Upper lobe of left lung (tissue), 6 donors: ENCODE data around the gene KDM4B. TPM values are rescaled to one million over a fixed set of nuclear protein-coding genes. Genes with fewer than 3 reads are reported as not detected.
A peak's percentile ranks its signal among the peaks of the same experiment; 100 is the strongest.

Experiments used
- ATAC-seq, 2 donors: fragments of 200-7000 bp; cut with Tn5 transposase; one replicate each; pipeline ENCODE4 v1.9.1; 2022; ENCODE audit warnings: mild to moderate bottlenecking in 2 of 2, moderate library complexity in 2 of 2; ENCODE audit not compliant: low FRiP score in 2 of 2
- DNase-seq, 2 donors: peaks; one replicate each; pipeline ENCODE4 v3.0.0-alpha.2; 2019 to 2020
- H3K27ac ChIP-seq, 4 donors: fragments of 200-600 bp; sonication (generic); one replicate each; pipeline ENCODE4 v1.5.1; 2016 to 2019
- H3K27me3 ChIP-seq, 4 donors: fragments of 200-600 bp; sonication (generic); one replicate each; pipeline ENCODE4 v1.5.1; 2017 to 2019
- H3K36me3 ChIP-seq, 4 donors: fragments of 200-600 bp; sonication (generic); one replicate each; pipeline ENCODE4 v1.5.1; 2016 to 2019
- H3K4me1 ChIP-seq, 4 donors: fragments of 200-600 bp; sonication (generic); one replicate each; pipeline ENCODE4 v1.5.1; 2018 to 2019
- H3K4me3 ChIP-seq, 4 donors: fragments of 200-600 bp; sonication (generic); one replicate each; pipeline ENCODE4 v1.5.1; 2017 to 2019; ENCODE audit warnings: mild to moderate bottlenecking in 2 of 4, moderate library complexity in 1 of 4
- H3K9me3 ChIP-seq, 4 donors: fragments of 200-600 bp; sonication (generic); one replicate each; pipeline ENCODE4 v1.5.1; 2018 to 2019
- EP300 ChIP-seq, 4 donors: sonication (generic); formaldehyde crosslinking; IDR thresholded peaks; one replicate each; pipeline ENCODE4 v1.5.1; 2017; ENCODE audit warnings: antibody characterized with exemption in 4 of 4, control low read depth in 2 of 4
- POLR2A ChIP-seq, 4 donors: fragments of 450-650 bp; IDR thresholded peaks; one replicate each; pipeline ENCODE4 v1.5.1; 2016 to 2017; ENCODE audit warnings: antibody characterized with exemption in 4 of 4, mild to moderate bottlenecking in 2 of 4
- POLR2AphosphoS5 ChIP-seq, 2 donors: sonication (generic); formaldehyde crosslinking; IDR thresholded peaks; one replicate each; pipeline ENCODE4 v1.5.1; 2017; ENCODE audit warnings: antibody characterized with exemption in 2 of 2
- WGBS, 2 donors: methylation state at CpG; one replicate each; pipeline ENCODE4 v1.1.5; 2017 to 2018; 5-methylcytosine and 5-hydroxymethylcytosine counted together
- total RNA-seq, 6 donors: library from RNA; depleted of rRNA in 4 of 6; stranded (reverse); fragments of >200 nt in 4 of 6; gene quantifications; one replicate each; pipeline versions ENCODE4 v1.1.0 to v1.2.1, GENCODE V29; 2016 to 2021
- TF ChIP-seq, protein P1 (sequence below), 6 experiments: fragments of 450-650 bp in 4 of 6; fragments of 200-600 bp in 2 of 6; sonication (generic) in 2 of 6; IDR thresholded peaks; one replicate each; pipeline ENCODE4 v1.5.1; 2016 to 2019; ENCODE audit warnings: antibody characterized with exemption in 6 of 6
- donor health status: DM: no; HTN: no; CAD: no; lungs with moderate emphysema.
- donor health status: DM: no; HTN: yes; CAD: no; lungs with severe emphysema.

KDM4B gene
- total RNA-seq, 6 donors from 2014 or later, result 28.1 to 112 (median 38.2) TPM

DNA sequence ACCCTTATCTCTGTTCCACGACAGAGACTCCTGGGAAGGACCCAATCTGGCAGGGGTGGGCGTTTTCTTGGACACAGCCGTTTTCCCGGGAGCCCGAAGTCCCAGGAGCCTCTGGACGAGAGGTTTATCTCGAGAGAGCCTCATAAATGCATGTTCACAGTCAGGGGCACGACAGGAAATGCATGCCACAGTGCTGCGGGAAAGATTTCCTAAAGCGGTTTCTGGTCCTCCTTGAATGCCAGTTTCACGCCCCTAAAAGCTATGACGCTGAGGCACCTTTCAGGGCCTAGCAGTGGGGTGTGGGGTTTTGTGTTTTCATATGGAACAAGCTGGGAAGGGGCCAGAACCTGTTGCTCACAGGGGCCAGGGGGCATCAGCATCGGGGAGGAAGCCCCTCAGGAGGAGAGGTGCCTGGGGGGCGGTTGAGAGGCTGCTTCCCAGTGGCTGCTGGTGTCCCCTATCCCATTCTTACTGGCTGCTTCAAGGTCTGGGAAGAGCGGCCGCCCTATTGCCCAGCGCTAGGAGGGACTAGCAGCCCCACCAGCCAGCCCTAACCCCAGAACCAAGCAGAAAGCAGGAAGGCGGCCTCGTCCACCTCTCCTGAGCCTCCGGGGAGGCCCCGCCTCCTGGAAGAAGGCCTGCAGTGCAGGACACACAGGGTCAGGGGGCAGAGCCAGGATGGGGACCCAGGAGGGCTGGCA lies 157.0 kb downstream of the KDM4B start:
- DNase-seq (no peak), ATAC-seq (no peak)
- no peaks in the 10 kb centered on the region for H3K27me3 ChIP-seq
- TF ChIP-seq EP300 (IDR thresholded peaks at IDR 0.05) (no peak), POLR2AphosphoS5 (IDR thresholded peaks at IDR 0.05) (no peak), POLR2A (IDR thresholded peaks at IDR 0.05) (no peak)
- TF ChIP-seq, protein P1, sequence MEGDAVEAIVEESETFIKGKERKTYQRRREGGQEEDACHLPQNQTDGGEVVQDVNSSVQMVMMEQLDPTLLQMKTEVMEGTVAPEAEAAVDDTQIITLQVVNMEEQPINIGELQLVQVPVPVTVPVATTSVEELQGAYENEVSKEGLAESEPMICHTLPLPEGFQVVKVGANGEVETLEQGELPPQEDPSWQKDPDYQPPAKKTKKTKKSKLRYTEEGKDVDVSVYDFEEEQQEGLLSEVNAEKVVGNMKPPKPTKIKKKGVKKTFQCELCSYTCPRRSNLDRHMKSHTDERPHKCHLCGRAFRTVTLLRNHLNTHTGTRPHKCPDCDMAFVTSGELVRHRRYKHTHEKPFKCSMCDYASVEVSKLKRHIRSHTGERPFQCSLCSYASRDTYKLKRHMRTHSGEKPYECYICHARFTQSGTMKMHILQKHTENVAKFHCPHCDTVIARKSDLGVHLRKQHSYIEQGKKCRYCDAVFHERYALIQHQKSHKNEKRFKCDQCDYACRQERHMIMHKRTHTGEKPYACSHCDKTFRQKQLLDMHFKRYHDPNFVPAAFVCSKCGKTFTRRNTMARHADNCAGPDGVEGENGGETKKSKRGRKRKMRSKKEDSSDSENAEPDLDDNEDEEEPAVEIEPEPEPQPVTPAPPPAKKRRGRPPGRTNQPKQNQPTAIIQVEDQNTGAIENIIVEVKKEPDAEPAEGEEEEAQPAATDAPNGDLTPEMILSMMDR (IDR thresholded peaks at IDR 0.05), result no peak
- no peaks in the 10 kb centered on the region for H3K9me3 ChIP-seq
- no peak overlapping the region for H3K27ac ChIP-seq
- H3K4me1 ChIP-seq, result peaks cover 13 to 26% (median 21%) of the 10 kb centered on the region in 4 donors
- H3K36me3 ChIP-seq, result peaks cover 6 to 54% (median 27%) of the 10 kb centered on the region in 4 donors
- WGBS, 2 donors, result 50 to 52% methylated on average over 14 to 18 of the region's 21 CpGs
- H3K4me3 ChIP-seq, result no peak overlapping the region

DNA sequence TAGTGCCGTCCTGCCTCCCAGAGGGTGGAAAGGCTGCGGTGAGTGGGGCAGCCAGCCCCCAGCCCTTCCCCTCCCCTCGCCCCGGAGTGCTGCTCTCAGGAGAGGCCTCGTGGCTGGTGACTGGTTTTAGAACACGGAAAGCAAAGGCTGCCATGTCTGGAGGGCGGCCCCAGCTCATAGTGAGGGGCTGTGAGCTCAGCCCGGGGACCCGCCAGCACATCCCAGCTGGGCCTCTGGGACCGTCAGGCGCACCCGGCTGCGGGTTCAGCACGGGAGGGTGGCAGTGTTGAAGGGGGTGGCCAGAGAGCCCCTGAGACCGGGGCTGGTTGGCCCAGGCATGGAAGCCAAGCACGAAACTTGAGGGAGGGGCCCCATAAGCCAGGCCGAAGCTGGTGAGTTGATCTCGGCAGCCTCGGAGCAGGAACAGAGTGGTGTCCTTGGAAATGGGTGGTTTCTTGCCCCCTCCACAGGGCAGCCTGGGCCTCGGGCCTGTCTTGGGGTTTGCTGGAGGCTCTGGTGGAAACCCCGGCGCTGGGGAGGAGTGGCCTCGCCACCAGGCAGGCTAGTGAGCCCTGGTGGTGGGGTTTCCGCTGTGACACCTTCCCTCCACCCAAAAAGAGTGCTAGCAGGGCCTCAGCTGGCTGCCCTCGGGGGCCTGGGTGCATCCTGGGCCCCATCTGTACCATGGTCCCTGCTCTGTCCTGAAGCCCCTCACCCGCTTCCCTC lies 157.7 kb downstream of the KDM4B start:
- H3K4me3 ChIP-seq, result no peak overlapping the region
- H3K27ac ChIP-seq, result no peak overlapping the region
- no peaks in the 10 kb centered on the region for H3K27me3 ChIP-seq
- peaks cover 13 to 26% (median 21%) of the 10 kb centered on the region in 4 donors for H3K4me1 ChIP-seq
- DNase-seq, result peak in 1 of 2 donors; percentile 67
- H3K9me3 ChIP-seq, result no peaks in the 10 kb centered on the region
- ATAC-seq, result no peak
- peaks cover 6 to 51% (median 26%) of the 10 kb centered on the region in 4 donors for H3K36me3 ChIP-seq
- TF ChIP-seq POLR2A (IDR thresholded peaks at IDR 0.05) (no peak), POLR2AphosphoS5 (IDR thresholded peaks at IDR 0.05) (no peak), EP300 (IDR thresholded peaks at IDR 0.05) (no peak)
- TF ChIP-seq, protein P1 (IDR thresholded peaks at IDR 0.05), result no peak
- WGBS, 2 donors, result 91 to 100% methylated on average over 1 to 26 of the region's 26 CpGs

DNA sequence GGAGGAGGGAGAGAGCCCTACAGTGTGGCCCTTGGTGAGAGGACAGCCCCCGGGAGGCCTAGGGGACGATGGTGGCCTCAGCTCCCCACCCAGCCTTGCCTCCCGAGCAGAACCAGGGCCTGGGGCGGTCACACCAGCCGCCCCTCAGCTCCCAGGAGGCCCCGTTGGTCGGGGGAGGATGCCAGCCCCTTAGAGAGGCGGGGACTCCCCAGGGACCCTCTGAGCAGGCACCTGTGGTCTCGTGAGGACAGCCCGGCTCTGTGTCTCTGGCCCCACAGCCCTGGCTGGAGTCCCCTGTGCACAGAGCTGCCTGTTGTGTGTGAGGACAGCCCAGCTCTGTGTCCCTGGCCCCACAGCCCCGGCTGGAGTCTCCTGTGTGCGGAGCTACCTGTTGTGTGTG lies 158.8 kb downstream of the KDM4B start:
- peaks cover 13 to 26% (median 21%) of the 10 kb centered on the region in 4 donors for H3K4me1 ChIP-seq
- peak in 1 of 2 donors; percentile 61 for DNase-seq
- H3K9me3 ChIP-seq, result no peaks in the 10 kb centered on the region
- H3K27ac ChIP-seq, result peak overlapping the region in 2 of 4 donors; percentile 12 to 27
- 65 to 83% methylated on average over 5 of the region's 12 CpGs for WGBS, 2 donors
- ATAC-seq, result peak in 1 of 2 donors; percentile 5
- no peaks in the 10 kb centered on the region for H3K27me3 ChIP-seq
- H3K4me3 ChIP-seq, result no peak overlapping the region
- no peak for TF ChIP-seq POLR2A (IDR thresholded peaks at IDR 0.05)
- TF ChIP-seq, protein P1 (IDR thresholded peaks at IDR 0.05), result no peak
- no peak for TF ChIP-seq POLR2AphosphoS5 (IDR thresholded peaks at IDR 0.05)
- TF ChIP-seq EP300 (IDR thresholded peaks at IDR 0.05), result no peak
- H3K36me3 ChIP-seq, result peaks cover 4 to 51% (median 23%) of the 10 kb centered on the region in 4 donors

DNA sequence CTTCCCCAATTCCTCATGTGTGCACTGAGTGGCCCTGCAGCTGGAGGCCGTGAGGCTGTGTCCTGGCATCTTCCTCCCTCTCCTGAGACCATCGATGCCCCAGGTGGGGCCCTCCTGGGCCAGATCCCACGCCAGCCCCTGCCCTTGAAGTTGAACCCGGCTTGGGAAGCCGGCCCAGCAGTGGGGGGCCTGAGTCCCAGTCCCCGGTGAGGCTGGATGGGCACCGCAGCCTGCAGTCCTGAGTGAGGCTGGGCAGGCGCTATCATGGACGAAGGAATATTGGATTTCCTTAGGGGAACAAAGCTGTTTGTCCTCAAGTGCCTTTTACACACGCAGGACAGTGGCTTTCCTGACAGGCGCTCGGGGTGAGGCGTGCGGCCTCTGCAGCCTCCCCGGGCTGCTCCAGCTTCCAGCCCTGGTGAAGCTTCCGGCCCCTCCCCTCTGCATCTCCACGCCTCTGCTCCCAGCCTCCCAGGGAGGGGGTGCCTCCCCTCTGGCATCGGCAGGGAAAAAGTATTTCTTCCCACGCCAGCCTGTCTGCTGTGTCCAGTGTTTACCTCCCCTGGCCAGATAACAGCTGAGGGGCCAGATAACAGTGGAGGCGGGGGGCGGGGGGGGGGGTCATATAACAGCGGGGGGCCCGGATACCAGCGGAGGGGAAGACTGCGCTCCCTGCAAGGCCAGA lies 159.5 kb downstream of the KDM4B start:
- Histone ChIP-seq H3K9me3 (no peaks in the 10 kb centered on the region), H3K27me3 (no peaks in the 10 kb centered on the region), H3K4me1 (peaks cover 13 to 26% (median 21%) of the 10 kb centered on the region in 4 donors), H3K27ac (peak overlapping the region in 3 of 4 donors; percentile 12 to 27 (median 25)), H3K36me3 (peaks cover 0 to 50% (median 23%) of the 10 kb centered on the region in 4 donors), H3K4me3 (no peak overlapping the region)
- peak in 1 of 2 donors; percentile 72 for DNase-seq
- 39 to 55% methylated on average over 7 to 25 of the region's 25 CpGs for WGBS, 2 donors
- ATAC-seq, result peak; percentile 38 to 54
- TF ChIP-seq EP300 (IDR thresholded peaks at IDR 0.05) (no peak), POLR2AphosphoS5 (IDR thresholded peaks at IDR 0.05) (no peak), POLR2A (IDR thresholded peaks at IDR 0.05) (no peak)
- TF ChIP-seq, protein P1 (IDR thresholded peaks at IDR 0.05), result no peak
